DND-41 (cell line): ENCODE results near the gene SAP30L.

Source experiments
- ATAC-seq: fragments of 200-7000 bp; cut with Tn5 transposase; 3 replicates; pipeline ENCODE4 v1.9.1; 2021; ENCODE audit warnings: low read depth; ENCODE audit not compliant: insufficient read depth
- DNase-seq: peaks from one replicate; pipeline ENCODE4 v3.0.0-alpha.2; 2020
- H2AFZ ChIP-seq: 2 replicates; pipeline ENCODE4 v1.6.0; 2012; ENCODE audit warnings: low read depth, low read length
- H3K27ac ChIP-seq: 2 replicates; pipeline ENCODE4 v1.5.1; 2012; ENCODE audit warnings: low read length, inconsistent platforms
- H3K27me3 ChIP-seq: fragments of 200-600 bp; sonication (generic); 2 replicates; pipeline ENCODE4 v1.6.0; 2012; ENCODE audit warnings: low read length, mild to moderate bottlenecking, inconsistent platforms; ENCODE audit not compliant: insufficient read depth, poor library complexity
- H3K36me3 ChIP-seq: 2 replicates; pipeline ENCODE4 v1.5.1; 2012; ENCODE audit warnings: low read length, inconsistent platforms; ENCODE audit not compliant: insufficient read depth
- H3K4me1 ChIP-seq: 2 replicates; pipeline ENCODE4 v1.5.1; 2012; ENCODE audit warnings: mild to moderate bottlenecking, low read length; ENCODE audit not compliant: insufficient read depth
- H3K4me2 ChIP-seq: 2 replicates; pipeline ENCODE4 v1.6.0; 2012; ENCODE audit warnings: mild to moderate bottlenecking, moderate library complexity, low read length, inconsistent platforms; ENCODE audit not compliant: insufficient read depth
- H3K4me3 ChIP-seq, 2 experiments: fragments of 200-600 bp in 1 of 2; shearing (Covaris generic) in 1 of 2; 2 replicates each; pipeline ENCODE4 v1.5.1; 2012 to 2016; ENCODE audit warnings: inconsistent platforms in 2 of 2, low read length in 2 of 2, mild to moderate bottlenecking in 2 of 2, low read depth in 1 of 2, moderate library complexity in 1 of 2
- H3K79me2 ChIP-seq: 2 replicates; pipeline ENCODE4 v1.6.0; 2012; ENCODE audit warnings: low read length, inconsistent platforms; ENCODE audit not compliant: insufficient read depth
- H3K9ac ChIP-seq: 2 replicates; pipeline ENCODE4 v1.6.0; 2012; ENCODE audit warnings: low read depth, mild to moderate bottlenecking, inconsistent platforms, low read length, moderate library complexity
- H3K9me3 ChIP-seq: 2 replicates; pipeline ENCODE4 v1.5.1; 2012; ENCODE audit warnings: low read length, moderate library complexity, mild to moderate bottlenecking, inconsistent platforms; ENCODE audit not compliant: insufficient read depth, severe bottlenecking
- H4K20me1 ChIP-seq: 2 replicates; pipeline ENCODE4 v1.6.0; 2012; ENCODE audit warnings: low read length; ENCODE audit not compliant: insufficient read depth
- CTCF ChIP-seq: IDR thresholded peaks from 2 replicates; pipeline ENCODE4 v1.5.1; 2012; ENCODE audit warnings: borderline replicate concordance, low read length, moderate library complexity, mild to moderate bottlenecking; ENCODE audit not compliant: poor library complexity, severe bottlenecking; ENCODE audit errors: extremely low read depth
- EZH2 ChIP-seq: IDR thresholded peaks from 3 replicates; pipeline ENCODE4 v1.6.1; 2012; ENCODE audit warnings: borderline replicate concordance, low read depth, mild to moderate bottlenecking, moderate library complexity, low read length, inconsistent platforms; ENCODE audit not compliant: severe bottlenecking

Gene SAP30L

GRCh38 chr5:154506049-154506715, 60.4 kb downstream of the SAP30L start:
- Histone ChIP-seq H3K4me1 (no peaks in the 10 kb centered on the region), H3K27me3 (peaks cover 16% of the 10 kb centered on the region), H2AFZ (no peak overlapping the region), H3K9me3 (no peaks in the 10 kb centered on the region), H3K4me2 (no peak overlapping the region), H3K79me2 (no peaks in the 10 kb centered on the region), H4K20me1 (no peaks in the 10 kb centered on the region), H3K27ac (no peak overlapping the region), H3K36me3 (no peaks in the 10 kb centered on the region), H3K9ac (no peak overlapping the region), H3K4me3 (no peak overlapping the region)
- ATAC-seq (no peak), DNase-seq (no peak)
- TF ChIP-seq EZH2 (no peak), CTCF (no peak)

GRCh38 chr5:154506716-154507080, 60.9 kb downstream of the SAP30L start:
- Histone ChIP-seq H3K4me1 (no peaks in the 10 kb centered on the region), H2AFZ (no peak overlapping the region), H3K9me3 (no peaks in the 10 kb centered on the region), H3K9ac (no peak overlapping the region), H3K36me3 (no peaks in the 10 kb centered on the region), H3K4me2 (no peak overlapping the region), H3K27ac (no peak overlapping the region), H3K27me3 (peaks cover 16% of the 10 kb centered on the region), H4K20me1 (no peaks in the 10 kb centered on the region), H3K4me3 (no peak overlapping the region), H3K79me2 (no peaks in the 10 kb centered on the region)
- ATAC-seq: no peak
- TF ChIP-seq EZH2 (no peak), CTCF (no peak)
- no peak for DNase-seq

- Histone ChIP-seq H3K4me3 (no peak overlapping the region), H4K20me1 (no peaks in the 10 kb centered on the region), H3K4me2 (no peak overlapping the region), H3K4me1 (no peaks in the 10 kb centered on the region), H2AFZ (no peak overlapping the region), H3K9me3 (no peaks in the 10 kb centered on the region), H3K27ac (no peak overlapping the region), H3K36me3 (no peaks in the 10 kb centered on the region), H3K79me2 (no peaks in the 10 kb centered on the region), H3K27me3 (peaks cover 13% of the 10 kb centered on the region), H3K9ac (no peak overlapping the region)
- ATAC-seq: no peak
- TF ChIP-seq EZH2 (no peak), CTCF (no peak)
- DNase-seq: no peak
Observed at GRCh38 chr5:154508114-154508513, 62.3 kb downstream of the SAP30L start.
